GM12801 (cell line): ENCODE measurements around the gene RASGRF1.

Experiments used
- TF ChIP-seq, protein P1 (sequence below): IDR thresholded peaks from one replicate; pipeline ENCODE4 v1.5.1; 2011; ENCODE audit warnings: control low read depth; ENCODE audit not compliant: insufficient read length; ENCODE audit errors: extremely low read depth

The RASGRF1 gene

GRCh38 chr15:78993931-78994530 is 96.5 kb downstream of the RASGRF1 start:
- TF ChIP-seq, protein P1, sequence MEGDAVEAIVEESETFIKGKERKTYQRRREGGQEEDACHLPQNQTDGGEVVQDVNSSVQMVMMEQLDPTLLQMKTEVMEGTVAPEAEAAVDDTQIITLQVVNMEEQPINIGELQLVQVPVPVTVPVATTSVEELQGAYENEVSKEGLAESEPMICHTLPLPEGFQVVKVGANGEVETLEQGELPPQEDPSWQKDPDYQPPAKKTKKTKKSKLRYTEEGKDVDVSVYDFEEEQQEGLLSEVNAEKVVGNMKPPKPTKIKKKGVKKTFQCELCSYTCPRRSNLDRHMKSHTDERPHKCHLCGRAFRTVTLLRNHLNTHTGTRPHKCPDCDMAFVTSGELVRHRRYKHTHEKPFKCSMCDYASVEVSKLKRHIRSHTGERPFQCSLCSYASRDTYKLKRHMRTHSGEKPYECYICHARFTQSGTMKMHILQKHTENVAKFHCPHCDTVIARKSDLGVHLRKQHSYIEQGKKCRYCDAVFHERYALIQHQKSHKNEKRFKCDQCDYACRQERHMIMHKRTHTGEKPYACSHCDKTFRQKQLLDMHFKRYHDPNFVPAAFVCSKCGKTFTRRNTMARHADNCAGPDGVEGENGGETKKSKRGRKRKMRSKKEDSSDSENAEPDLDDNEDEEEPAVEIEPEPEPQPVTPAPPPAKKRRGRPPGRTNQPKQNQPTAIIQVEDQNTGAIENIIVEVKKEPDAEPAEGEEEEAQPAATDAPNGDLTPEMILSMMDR, result no peak

- TF ChIP-seq, protein P1, result no peak
Measured at GRCh38 chr15:78993257-78993930, 97.2 kb downstream of the RASGRF1 start.

DNA sequence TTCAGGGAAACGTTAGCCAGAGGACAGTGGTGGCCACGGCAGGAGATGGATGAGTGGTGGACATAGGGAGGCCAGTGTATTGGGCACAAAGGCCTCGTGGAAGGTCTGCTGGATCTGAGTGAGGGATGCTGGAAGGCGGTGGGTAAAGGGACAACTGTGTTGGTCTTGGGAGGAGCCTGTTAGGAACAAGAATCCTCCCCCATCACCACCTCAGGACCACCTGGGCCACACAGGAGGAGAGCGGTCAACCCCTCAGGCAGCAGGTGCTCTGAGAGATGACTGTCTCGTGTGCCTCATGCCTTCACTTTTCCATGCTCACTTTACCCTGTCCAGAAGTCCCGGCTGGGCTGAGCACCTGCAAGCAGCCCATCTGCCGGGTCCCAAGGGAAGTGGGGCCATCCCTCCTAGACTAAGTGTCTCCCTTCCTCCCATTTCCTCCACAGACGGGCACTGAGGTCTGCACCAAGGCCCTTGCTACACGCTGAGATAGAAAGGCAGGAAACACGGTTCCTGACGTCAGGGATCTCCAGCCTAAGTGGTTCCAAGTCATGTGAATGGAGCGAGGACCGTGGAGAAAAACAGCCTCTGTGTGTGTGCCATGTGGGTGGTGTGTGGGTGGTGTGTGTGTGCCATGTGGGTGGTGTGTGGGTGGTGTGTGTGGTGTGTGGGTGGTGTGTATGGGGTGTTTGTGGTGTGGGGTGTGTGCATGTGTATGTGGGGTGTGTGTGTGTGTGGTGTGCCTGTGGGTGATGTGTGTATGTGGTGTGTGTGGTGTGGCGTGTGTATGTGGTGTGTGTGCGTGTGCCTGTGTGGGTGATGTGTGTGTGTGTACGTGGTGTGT is 97.9 kb downstream of the RASGRF1 start:
- TF ChIP-seq, protein P1, result no peak

DNA sequence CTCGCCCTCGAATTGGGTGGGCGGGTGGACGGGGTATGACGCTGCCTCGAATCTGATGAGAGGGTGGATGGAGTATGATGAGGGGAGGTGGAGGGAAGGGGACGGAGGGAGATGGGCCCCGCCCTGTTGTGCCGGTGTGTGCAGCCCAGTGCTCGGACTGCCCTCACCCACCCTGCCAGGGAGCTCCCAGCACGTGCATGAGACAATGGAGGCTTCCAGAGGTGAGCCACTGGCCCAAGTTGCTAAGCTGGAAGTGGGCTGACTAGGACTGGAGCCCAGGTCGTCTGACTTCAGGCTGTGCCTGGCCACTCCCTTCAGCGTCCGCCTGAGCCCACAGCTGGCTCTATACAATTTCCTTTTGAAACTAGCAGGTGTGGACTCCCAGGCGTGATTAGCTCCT is 98.7 kb downstream of the RASGRF1 start:
- TF ChIP-seq, protein P1, result no peak

- TF ChIP-seq, protein P1, result no peak
Measured at GRCh38 chr15:78991476-78991875, 99.1 kb downstream of the RASGRF1 start.

DNA sequence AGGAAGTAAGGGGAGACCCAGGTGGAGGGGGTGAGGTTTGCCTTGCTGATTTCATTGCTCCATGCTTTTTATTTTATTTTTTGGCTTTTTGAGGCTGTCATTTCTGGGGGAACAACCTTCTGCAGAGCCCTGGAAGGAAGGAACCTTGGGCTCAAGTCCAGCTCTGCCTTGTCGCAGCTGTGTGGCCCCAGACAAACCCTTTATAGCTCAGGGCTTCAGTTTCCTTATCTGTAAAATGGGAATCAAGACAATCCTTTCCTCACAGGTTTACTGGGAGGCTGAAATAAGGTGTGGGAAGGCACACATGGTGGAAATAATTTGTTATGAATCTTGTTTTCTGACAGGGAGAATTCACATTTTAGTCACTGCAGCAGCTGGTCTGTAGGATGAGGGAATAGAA is 100.3 kb downstream of the RASGRF1 start:
- TF ChIP-seq, protein P1, result no peak

DNA sequence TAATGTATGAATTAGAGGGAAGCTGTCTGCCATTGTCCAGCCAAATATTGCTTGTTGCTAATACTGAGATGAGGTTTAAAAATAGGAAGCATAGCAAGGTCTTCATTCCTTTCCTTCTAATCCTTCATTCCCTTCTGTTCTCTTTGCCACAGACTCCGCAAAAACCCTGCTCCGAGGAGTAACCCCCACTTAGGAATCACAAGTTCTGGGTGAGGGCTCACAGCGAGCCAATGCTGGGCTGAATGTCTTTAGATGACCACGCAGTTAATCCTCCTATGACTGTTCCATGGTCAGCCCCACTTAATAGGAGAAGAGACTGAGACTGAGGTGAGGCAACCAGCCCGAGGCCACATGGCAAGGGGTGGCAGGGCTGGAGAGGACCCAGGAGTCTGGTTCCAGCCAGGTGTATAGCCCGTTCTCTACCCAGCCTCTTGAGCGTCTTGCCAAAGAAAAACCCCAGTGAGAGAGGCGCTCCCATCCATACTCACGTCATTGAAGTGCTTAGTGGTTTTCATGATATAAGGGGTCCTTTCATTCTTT is 100.8 kb downstream of the RASGRF1 start:
- TF ChIP-seq, protein P1, result no peak
